HPDE6-E6E7 (cell line): ENCODE results near the gene CACNA1D.

Source experiments
- DNase-seq: peaks from one replicate; pipeline ENCODE4 v3.0.0; 2011; ENCODE audit warnings: missing footprints; ENCODE audit errors: extremely low spot score

The CACNA1D gene

DNA sequence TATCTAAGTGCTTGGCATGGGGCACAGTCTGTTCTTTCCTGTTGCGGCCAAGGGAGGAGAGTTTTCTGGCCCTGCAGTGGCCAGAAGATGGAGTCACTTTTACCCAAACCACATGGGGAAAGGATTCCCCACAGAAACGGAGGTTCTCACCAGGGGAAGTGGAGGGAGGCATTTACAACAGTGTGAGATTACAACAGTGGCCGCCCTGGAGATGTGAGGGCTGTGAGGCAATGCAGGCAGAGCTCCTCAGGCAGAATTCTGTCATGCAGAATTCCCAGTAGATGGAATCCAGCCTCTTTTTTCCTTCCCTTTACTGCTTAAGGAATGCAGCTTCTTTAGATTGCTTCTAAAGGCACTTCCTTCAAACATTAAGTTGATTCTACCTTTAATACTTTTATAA is 83.1 kb downstream of the CACNA1D start:
- no peak for DNase-seq

DNA sequence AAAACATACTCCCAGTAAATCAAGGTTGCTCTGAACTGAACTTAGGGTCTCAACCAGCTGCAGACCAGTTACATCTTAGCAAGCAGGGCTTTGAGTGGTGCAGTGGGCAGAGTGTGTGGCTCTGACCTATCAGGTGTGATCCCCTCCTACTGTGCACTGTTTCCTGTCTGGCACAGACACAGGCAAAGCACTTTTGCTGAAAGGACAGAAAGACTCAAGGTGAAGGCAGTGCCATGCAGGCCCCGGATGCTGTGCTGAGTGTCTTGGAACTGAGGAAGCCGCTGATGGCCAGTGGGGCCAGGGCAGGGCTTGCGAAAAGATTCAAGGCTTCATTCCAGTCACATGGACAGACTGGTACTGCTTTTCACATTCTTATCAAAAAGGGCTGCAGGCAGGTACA is 85.2 kb downstream of the CACNA1D start:
- no peak for DNase-seq

GRCh38 chr3:53581671-53582070 is 87.3 kb downstream of the CACNA1D start:
- no peak for DNase-seq

- DNase-seq = no peak
These were observed 88.8 kb downstream of the CACNA1D start for GRCh38 chr3:53583161-53583690.

DNA sequence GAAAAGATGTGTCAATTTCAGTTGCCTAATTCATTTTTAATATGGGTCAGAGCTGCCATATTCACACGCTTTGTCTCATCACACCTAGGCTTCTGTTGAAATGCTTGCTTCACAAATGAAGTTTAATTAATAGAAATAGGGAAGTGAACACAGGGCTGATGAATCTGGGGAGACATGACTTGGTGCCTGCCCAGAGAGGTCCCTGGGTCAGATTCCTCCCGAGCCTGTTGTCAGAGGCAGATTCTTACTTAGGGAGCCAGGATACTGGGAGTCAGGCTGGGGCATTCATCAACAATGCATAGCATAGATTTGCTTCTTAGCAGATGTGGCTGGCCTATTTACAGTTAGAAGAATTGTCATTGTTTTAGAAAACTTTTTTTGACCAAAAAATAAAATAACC is 90.6 kb downstream of the CACNA1D start:
- no peak for DNase-seq

GRCh38 chr3:53585627-53586026 is 91.2 kb downstream of the CACNA1D start:
- no peak for DNase-seq

- DNase-seq = no peak
These were observed 93.7 kb downstream of the CACNA1D start for GRCh38 chr3:53588122-53588521.

GRCh38 chr3:53589201-53589600 is 94.8 kb downstream of the CACNA1D start:
- DNase-seq = no peak

DNA sequence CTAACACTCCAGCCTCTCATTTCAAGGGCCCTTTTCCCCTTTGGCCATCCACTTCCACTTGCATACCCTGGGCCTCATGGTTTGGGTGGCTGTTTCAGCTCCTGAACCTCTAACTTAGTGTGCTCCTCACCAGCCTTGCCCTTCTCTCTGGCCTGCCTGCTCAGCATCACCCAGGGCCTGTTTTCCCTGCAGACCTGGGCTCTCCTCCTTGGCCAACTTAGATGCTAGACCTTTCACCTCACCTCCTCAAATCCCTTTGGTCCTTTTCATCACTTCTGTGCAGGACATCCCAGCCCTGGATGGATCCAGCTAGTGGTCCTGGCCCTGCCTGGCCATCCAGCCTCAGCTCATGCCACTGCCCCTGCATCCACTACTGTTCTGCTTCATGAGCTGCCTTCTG is 95.4 kb downstream of the CACNA1D start:
- no peak for DNase-seq

- DNase-seq = no peak
These were observed 96.2 kb downstream of the CACNA1D start for GRCh38 chr3:53590606-53591005.

GRCh38 chr3:53591646-53592045 is 97.2 kb downstream of the CACNA1D start:
- DNase-seq = no peak

GRCh38 chr3:53592862-53593261 is 98.5 kb downstream of the CACNA1D start:
- no peak for DNase-seq

DNA sequence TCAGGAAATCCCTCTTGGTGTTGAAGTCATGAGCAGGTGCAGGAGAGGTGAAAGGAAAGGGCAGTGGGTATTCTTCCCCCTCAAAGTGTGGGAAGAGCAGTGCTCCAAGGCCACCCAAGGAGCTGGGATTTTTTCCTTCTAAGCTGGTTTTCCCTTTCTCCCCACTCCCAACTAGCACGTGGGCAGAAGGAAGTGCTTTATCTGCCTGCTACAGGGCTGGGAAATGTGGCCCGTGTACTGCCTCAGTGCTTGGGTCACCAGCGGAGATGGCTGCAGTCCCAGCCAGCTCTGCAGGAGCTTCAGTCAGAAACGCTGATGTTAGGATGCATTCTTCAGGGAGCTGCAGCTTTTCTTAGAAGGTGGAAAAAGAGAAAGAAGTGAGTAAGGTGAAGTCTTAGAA is 99.2 kb downstream of the CACNA1D start:
- DNase-seq = no peak

GRCh38 chr3:53594276-53594675 is 99.9 kb downstream of the CACNA1D start:
- no peak for DNase-seq

DNA sequence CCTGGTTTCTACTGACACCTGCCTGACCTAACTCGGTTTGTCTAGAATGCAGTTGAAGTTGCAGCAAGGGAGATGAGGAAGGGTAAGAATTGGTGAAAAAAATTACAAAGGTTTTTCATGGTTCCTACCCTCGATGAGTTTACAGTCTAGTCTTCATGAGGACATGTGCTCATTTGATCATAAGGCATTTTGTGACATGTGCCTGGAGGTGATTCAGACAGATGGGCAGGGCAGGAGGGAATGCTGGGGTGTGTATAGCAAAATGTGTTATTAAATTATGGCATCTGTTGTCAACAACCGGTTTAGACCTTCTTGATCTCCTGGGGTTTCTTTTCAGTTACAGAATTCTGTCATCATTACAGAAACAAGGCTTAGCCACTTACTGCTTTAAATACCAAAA is 101.2 kb downstream of the CACNA1D start:
- no peak for DNase-seq

GRCh38 chr3:53597136-53597915 is 102.9 kb downstream of the CACNA1D start:
- DNase-seq = no peak

DNA sequence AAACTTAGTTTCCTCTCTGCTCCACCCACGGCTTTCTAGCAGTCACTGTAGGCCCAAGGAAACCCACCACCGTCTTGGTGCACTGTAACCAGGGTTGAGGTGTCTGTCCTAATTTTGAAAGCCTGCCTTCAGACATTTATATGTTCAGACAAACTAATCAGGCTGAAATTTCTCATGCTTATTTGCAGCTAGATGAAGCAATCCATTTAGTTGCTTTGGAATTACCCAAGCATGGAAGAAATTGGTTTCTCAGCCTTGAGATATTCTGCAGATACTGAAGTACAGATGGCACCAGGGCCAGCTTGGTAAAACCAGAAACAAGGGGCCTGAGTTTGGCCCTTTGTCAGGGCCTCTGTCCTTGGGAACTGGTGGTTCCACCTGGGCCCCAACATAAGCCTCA is 105.4 kb downstream of the CACNA1D start:
- DNase-seq = no peak

DNA sequence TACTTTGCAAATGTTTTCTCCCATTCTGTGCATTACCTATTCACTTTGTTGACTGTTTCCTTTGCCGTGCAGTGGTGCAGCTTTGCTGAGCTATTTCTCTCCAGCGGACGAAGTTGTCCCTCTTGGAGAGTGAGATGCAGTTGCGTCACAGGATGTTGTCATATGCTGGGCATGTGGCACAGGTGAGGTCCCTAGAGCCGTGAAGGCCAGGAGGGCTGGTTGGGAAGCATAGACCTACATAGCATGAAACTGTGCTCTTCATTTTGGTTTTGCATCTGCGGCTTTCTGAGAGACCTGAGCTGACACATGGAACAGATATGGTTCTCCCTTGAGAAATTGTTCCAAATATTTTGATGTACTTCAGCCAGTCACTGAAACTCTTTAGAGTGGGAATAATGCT is 108.5 kb downstream of the CACNA1D start:
- no peak for DNase-seq

DNA sequence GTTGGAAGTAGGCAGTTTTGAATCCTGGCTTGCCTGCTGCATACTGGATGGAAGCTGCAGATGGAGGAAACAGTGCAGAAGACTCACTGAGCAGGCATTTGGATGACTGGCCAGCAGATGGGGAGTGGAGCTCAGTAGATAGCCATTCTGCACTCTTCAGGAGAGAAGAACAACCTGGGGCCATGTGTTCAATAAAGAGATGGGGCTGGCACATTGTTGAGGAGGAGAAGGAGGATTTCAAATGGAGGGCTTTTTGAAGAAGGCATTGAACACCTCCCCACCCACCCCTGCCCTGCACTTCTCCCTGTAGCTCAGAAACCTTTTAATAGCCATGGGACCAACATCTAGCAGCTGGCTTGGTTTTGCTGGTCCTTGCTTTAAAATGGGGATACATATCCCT is 109.8 kb downstream of the CACNA1D start:
- DNase-seq = no peak

DNA sequence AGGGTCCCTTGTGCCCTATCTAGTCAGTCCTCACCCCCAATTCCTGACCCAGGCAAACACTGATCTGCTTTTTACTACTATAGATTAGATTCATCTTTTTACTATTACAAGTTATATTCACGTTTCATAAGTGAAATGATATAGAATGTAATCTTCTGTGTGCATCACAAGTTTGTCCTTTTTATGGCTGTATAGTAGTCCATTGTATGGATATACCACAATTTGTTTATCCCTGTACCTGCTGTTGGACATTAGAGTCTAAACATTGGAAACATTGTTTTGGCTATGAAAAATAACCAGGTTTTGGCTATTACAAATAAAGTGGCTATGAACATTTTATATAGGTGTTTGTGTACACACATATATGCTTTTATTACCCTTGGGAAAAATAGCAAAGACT is 112.4 kb downstream of the CACNA1D start:
- DNase-seq = no peak

- no peak for DNase-seq
These were observed 118.1 kb downstream of the CACNA1D start for GRCh38 chr3:53612508-53612907.

GRCh38 chr3:53613125-53613524 is 118.7 kb downstream of the CACNA1D start:
- DNase-seq = no peak

GRCh38 chr3:53614307-53614706 is 119.9 kb downstream of the CACNA1D start:
- DNase-seq = no peak

DNA sequence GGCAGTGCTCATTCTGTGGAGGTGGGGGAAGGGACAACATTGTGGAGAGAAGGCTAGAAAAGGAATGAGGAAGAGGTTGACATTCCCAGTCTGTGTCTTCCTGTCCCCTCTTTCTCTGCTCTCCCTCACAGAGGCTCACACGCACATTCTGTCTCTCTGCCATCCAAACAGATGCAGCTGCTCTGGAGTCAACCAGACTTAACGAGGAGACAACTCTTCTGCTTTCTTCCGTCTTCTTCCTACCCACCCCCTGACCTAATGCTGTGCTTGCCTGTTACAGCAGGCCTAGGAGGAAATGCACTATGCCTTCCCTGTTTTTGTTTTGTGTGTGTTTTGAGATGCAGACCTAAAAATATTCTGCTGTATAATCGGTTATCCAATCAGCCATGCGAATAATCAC is 121.9 kb downstream of the CACNA1D start:
- DNase-seq = no peak
